HepG2 (cell line): Measurements from ENCODE around the gene TANGO6. TPM values are rescaled to one million over a fixed set of nuclear protein-coding genes. Genes with fewer than 3 reads are reported as not detected.

Source experiments
- ARID2 ChIP-seq: sonication (generic); formaldehyde crosslinking; IDR thresholded peaks from 2 replicates; pipeline ENCODE4 v1.8.1; 2022; ENCODE audit warnings: mild to moderate bottlenecking, missing genetic modification reagents, borderline replicate concordance
- ATF7-NPFF ChIP-seq: sonication (generic); formaldehyde crosslinking; IDR thresholded peaks from 2 replicates; pipeline ENCODE4 v1.8.1; 2023; ENCODE audit warnings: mild to moderate bottlenecking, low read depth, missing genetic modification reagents, moderate library complexity
- DMAP1 ChIP-seq: IDR thresholded peaks from 2 replicates; pipeline ENCODE4 v1.6.1; 2016
- FOXA3 ChIP-seq: IDR thresholded peaks from 2 replicates; pipeline ENCODE4 v1.6.1; 2016; ENCODE audit warnings: missing genetic modification reagents, missing compliant biosample characterization
- GABPA ChIP-seq, 2 experiments: IDR thresholded peaks; 2 replicates each; pipeline ENCODE4 v1.6.1; 2011 to 2016; ENCODE audit warnings: low read depth in 2 of 2, low read length in 1 of 2, missing biosample characterization in 1 of 2, missing genetic modification characterization in 1 of 2
- GATA4 ChIP-seq: sonication (generic); IDR thresholded peaks from 2 replicates; pipeline ENCODE4 v1.6.1; 2016; ENCODE audit warnings: antibody characterized with exemption, low read depth, borderline replicate concordance
- HDAC6 ChIP-seq: fragments of 200-600 bp; sonication (generic); IDR thresholded peaks from 2 replicates; pipeline ENCODE4 v1.7.0; 2017; ENCODE audit warnings: mild to moderate bottlenecking, antibody characterized with exemption, low read length, low read depth
- HNRNPK ChIP-seq: fragments of 200-400 bp; formaldehyde crosslinking; IDR thresholded peaks from 2 replicates; pipeline ENCODE4 v1.6.1; 2018; ENCODE audit warnings: low read length, low read depth, moderate library complexity, mild to moderate bottlenecking; ENCODE audit not compliant: poor library complexity, severe bottlenecking
- MED1 ChIP-seq: sonication (generic); formaldehyde crosslinking; IDR thresholded peaks from 2 replicates; pipeline ENCODE4 v1.4.0; 2020; ENCODE audit warnings: missing genetic modification reagents
- NCOA5 ChIP-seq: sonication (generic); formaldehyde crosslinking; IDR thresholded peaks from 2 replicates; pipeline ENCODE4 v1.4.0; 2020; ENCODE audit warnings: missing genetic modification reagents
- NFRKB ChIP-seq: fragments of 450-650 bp; IDR thresholded peaks from 2 replicates; pipeline ENCODE4 v1.6.1; 2017
- RARA ChIP-seq: IDR thresholded peaks from 2 replicates; pipeline ENCODE4 v1.6.1; 2016; ENCODE audit warnings: missing genetic modification reagents, missing compliant biosample characterization
- SCMH1 ChIP-seq: sonication (generic); formaldehyde crosslinking; IDR thresholded peaks from 2 replicates; pipeline ENCODE4 v1.9.0; 2021; ENCODE audit warnings: missing genetic modification reagents, mild to moderate bottlenecking, borderline replicate concordance
- SIN3A ChIP-seq: IDR thresholded peaks from 2 replicates; pipeline ENCODE4 v1.6.1; 2011; ENCODE audit warnings: low read depth, mild to moderate bottlenecking, control low read depth, low read length, borderline replicate concordance
- SMC3 ChIP-seq: IDR thresholded peaks from 2 replicates; pipeline ENCODE4 v1.6.1; 2011; ENCODE audit warnings: low read length, improper control_type of control experiment
- TBP ChIP-seq: sonication (generic); formaldehyde crosslinking; IDR thresholded peaks from 2 replicates; pipeline ENCODE4 v1.5.0; 2020; ENCODE audit warnings: missing genetic modification reagents
- U2AF2 ChIP-seq: fragments of 200-400 bp; formaldehyde crosslinking; IDR thresholded peaks from 2 replicates; pipeline ENCODE4 v1.6.1; 2017; ENCODE audit warnings: low read depth, mild to moderate bottlenecking, low read length
- ZBTB43 ChIP-seq: sonication (generic); formaldehyde crosslinking; conservative IDR thresholded peaks from 2 replicates; pipeline ENCODE4 v1.4.0; 2020; ENCODE audit warnings: missing genetic modification reagents
- ZFP36L1 ChIP-seq: sonication (generic); formaldehyde crosslinking; IDR thresholded peaks from 2 replicates; pipeline ENCODE4 v1.8.0; 2022; ENCODE audit warnings: mild to moderate bottlenecking, missing genetic modification reagents, moderate library complexity
- ZMYM3 ChIP-seq: sonication (generic); formaldehyde crosslinking; IDR thresholded peaks from 2 replicates; pipeline ENCODE4 v1.5.1; 2020; ENCODE audit warnings: mild to moderate bottlenecking, missing genetic modification reagents
- ZNF12 ChIP-seq: sonication (generic); formaldehyde crosslinking; IDR thresholded peaks from 2 replicates; pipeline ENCODE4 v1.5.0; 2020; ENCODE audit warnings: missing genetic modification reagents
- ZNF121 ChIP-seq: sonication (generic); formaldehyde crosslinking; IDR thresholded peaks from 2 replicates; pipeline ENCODE4 v1.5.0; 2020; ENCODE audit warnings: mild to moderate bottlenecking, missing genetic modification reagents
- ZNF24 ChIP-seq: fragments of 450-650 bp; IDR thresholded peaks from 2 replicates; pipeline ENCODE4 v1.6.1; 2017; ENCODE audit warnings: antibody characterized with exemption, mild to moderate bottlenecking
- ZNF281 ChIP-seq: sonication (generic); formaldehyde crosslinking; IDR thresholded peaks from 2 replicates; pipeline ENCODE4 v1.4.0; 2020; ENCODE audit warnings: missing genetic modification reagents, borderline replicate concordance
- ZNF367 ChIP-seq: sonication (generic); formaldehyde crosslinking; IDR thresholded peaks from 2 replicates; pipeline ENCODE4 v1.4.0; 2020; ENCODE audit warnings: missing genetic modification reagents, borderline replicate concordance
- ZNF430 ChIP-seq: sonication (generic); formaldehyde crosslinking; IDR thresholded peaks from 2 replicates; pipeline ENCODE4 v1.9.0; 2021; ENCODE audit warnings: mild to moderate bottlenecking, missing genetic modification reagents
- ZNF431 ChIP-seq: sonication (generic); formaldehyde crosslinking; IDR thresholded peaks from 2 replicates; pipeline ENCODE4 v1.9.0; 2022; ENCODE audit warnings: missing genetic modification reagents, low read depth, mild to moderate bottlenecking, borderline replicate concordance
- ZNF547 ChIP-seq: sonication (generic); formaldehyde crosslinking; IDR thresholded peaks from 2 replicates; pipeline ENCODE4 v1.5.1; 2020; ENCODE audit warnings: mild to moderate bottlenecking, missing genetic modification reagents
- ZNF562 ChIP-seq: sonication (generic); formaldehyde crosslinking; IDR thresholded peaks from 2 replicates; pipeline ENCODE4 v1.8.0; 2022; ENCODE audit warnings: missing genetic modification reagents, borderline replicate concordance
- ZNF564 ChIP-seq: sonication (generic); formaldehyde crosslinking; IDR thresholded peaks from 2 replicates; pipeline ENCODE4 v1.8.1; 2023; ENCODE audit warnings: mild to moderate bottlenecking, missing genetic modification reagents
- ZNF777 ChIP-seq: sonication (generic); formaldehyde crosslinking; IDR thresholded peaks from 2 replicates; pipeline ENCODE4 v1.4.0; 2020; ENCODE audit warnings: missing genetic modification reagents
- ZSCAN29 ChIP-seq: sonication (generic); formaldehyde crosslinking; conservative IDR thresholded peaks from 2 replicates; pipeline ENCODE4 v1.4.0; 2020; ENCODE audit warnings: mild to moderate bottlenecking, missing genetic modification reagents
- polyA plus RNA-seq, 8 experiments: library from polyadenylated mRNA; depleted of rRNA in 3 of 8; stranded (reverse) in 7 of 8; unstranded in 1 of 8; fragments of >200 nt; fragmentation: Illumina TruSeq in 4 of 8; extraction: Trizol in 4 of 8; gene quantifications; 2 replicates each; pipeline versions ENCODE4 v1.2.1 to v1.2.3, GENCODE V29; 2011 to 2016; ENCODE audit warnings: low read depth in 4 of 8, missing spikeins in 1 of 8, mixed read lengths in 1 of 8; ENCODE audit not compliant: insufficient read depth in 1 of 8
- total RNA-seq, 5 experiments: library from RNA; depleted of rRNA; stranded (reverse); fragments of >200 nt; fragmentation: Illumina TruSeq; extraction: Trizol; gene quantifications; 2 replicates each; pipeline ENCODE4 v1.2.3, GENCODE V29; 2016; ENCODE audit warnings: low read depth in 1 of 5

Gene TANGO6
- total and polyA plus RNA-seq, 2 of the 13 experiments (the other 11 are each of a cell fraction or from before 2014, with no cell fraction given): 7.2 to 13.3 TPM

DNA sequence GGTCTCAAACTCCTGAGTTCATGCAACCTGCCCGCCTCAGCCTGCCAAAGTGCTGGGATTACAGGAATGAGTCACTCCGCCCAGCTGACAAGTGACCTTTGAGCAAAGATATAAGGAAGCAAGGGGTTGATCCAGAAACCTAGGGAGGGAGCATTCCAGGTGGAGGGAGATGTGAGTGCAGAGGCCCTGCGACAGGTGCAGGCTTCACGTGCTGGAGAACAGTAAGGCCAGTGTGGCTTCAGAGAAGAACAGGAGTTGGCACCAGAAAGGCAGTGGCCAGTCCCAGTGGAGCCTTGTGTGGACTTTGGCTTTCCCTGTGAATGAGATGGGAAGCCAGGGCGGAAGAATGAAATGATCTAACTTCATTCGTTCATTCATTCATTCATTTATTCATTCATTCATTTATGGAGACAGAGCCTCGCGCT is 188.6 kb downstream of the TANGO6 start (continued):
- TF ChIP-seq ZNF24 (peak; percentile 96), ZFP36L1 (CRISPR knock-in tag) (no peak), ZMYM3 (CRISPR knock-in tag) (peak; percentile 70), ZNF430 (CRISPR knock-in tag) (no peak), ZNF564 (0 out of 2 replicates have a peak, but pooled peaks have one; percentile 47), GABPA (IDR thresholded peaks at IDR 0.05; ENCODE audit: low read depth, low read length) (no peak), GABPA (CRISPR knock-in tag; IDR thresholded peaks at IDR 0.05; ENCODE audit: low read depth) (no peak), U2AF2 (no peak), ZBTB43 (no peak), GATA4 (peak; percentile 43; the same call in 1 of the 2 replicates), ZNF562 (CRISPR knock-in tag) (no peak), FOXA3 (CRISPR knock-in tag) (no peak), ZSCAN29 (CRISPR knock-in tag) (no peak), ZNF12 (CRISPR knock-in tag) (no peak), ZNF431 (CRISPR knock-in tag) (no peak), HNRNPK (no peak), ZNF367 (CRISPR knock-in tag) (no peak), ZNF281 (CRISPR knock-in tag) (no peak; the same call in 1 of the 2 replicates), SMC3 (no peak), NFRKB (no peak), DMAP1 (CRISPR knock-in tag) (0 out of 2 replicates have a peak, but pooled peaks have one; percentile 27), NCOA5 (CRISPR knock-in tag) (no peak), RARA (CRISPR knock-in tag) (peak; percentile 49; the same call in 1 of the 2 replicates), TBP (no peak), SIN3A (no peak), ZNF777 (no peak), SCMH1 (CRISPR knock-in tag) (no peak), MED1 (CRISPR knock-in tag) (no peak), ATF7-NPFF (CRISPR knock-in tag) (no peak), ZNF121 (CRISPR knock-in tag) (no peak), ZNF547 (CRISPR knock-in tag) (no peak), HDAC6 (no peak), ARID2 (CRISPR knock-in tag) (no peak)
